C4-2B (cell line): ENCODE results near the gene WNT9B.

Source experiments
- CTCF ChIP-seq: fragments of 450-650 bp; conservative IDR thresholded peaks from 2 replicates; pipeline ENCODE4 v1.5.1; 2017; ENCODE audit warnings: mild to moderate bottlenecking
- ZFX ChIP-seq: fragments of 450-650 bp; IDR thresholded peaks from 2 replicates; pipeline ENCODE4 v1.6.1; 2017

GRCh38 chr17:46872421-46872820 is 21.0 kb downstream of the WNT9B start:
- TF ChIP-seq CTCF: no peak
- TF ChIP-seq ZFX: no peak
